ENCODE data around the gene PRDM9.
"Not testable (repeated sequence)": the region's sequence is repeated elsewhere in the genome, so short reads cannot be mapped to it uniquely, and the experiment has no call there.

The PRDM9 gene

DNA sequence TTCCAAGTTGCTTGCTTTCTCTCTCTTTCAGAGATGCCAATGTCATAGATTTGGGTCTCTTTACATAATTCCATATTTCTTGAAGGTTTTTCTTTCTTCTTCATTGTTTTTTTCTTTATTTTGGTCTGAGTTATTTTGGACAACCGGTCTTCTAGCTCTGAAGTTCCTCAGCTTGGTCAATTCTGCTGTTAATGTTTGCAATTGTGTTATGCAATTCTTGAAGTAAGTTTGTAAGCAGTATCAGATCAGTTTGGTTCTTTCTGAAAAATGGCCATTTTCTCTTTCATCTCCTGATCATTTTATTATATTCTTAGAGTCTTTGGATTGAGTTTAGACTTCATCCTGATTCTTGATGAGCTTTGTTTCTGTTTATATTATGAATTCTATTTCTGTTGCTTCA, 16.4 kb upstream of the PRDM9 start:
- no peak overlapping the region for H3K4me3 ChIP-seq (ENCODE audit: low read depth in 1 of 2, low read length in 1 of 2)
- no peaks in the 10 kb centered on the region for H3K36me3 ChIP-seq
- TF ChIP-seq, protein P1, sequence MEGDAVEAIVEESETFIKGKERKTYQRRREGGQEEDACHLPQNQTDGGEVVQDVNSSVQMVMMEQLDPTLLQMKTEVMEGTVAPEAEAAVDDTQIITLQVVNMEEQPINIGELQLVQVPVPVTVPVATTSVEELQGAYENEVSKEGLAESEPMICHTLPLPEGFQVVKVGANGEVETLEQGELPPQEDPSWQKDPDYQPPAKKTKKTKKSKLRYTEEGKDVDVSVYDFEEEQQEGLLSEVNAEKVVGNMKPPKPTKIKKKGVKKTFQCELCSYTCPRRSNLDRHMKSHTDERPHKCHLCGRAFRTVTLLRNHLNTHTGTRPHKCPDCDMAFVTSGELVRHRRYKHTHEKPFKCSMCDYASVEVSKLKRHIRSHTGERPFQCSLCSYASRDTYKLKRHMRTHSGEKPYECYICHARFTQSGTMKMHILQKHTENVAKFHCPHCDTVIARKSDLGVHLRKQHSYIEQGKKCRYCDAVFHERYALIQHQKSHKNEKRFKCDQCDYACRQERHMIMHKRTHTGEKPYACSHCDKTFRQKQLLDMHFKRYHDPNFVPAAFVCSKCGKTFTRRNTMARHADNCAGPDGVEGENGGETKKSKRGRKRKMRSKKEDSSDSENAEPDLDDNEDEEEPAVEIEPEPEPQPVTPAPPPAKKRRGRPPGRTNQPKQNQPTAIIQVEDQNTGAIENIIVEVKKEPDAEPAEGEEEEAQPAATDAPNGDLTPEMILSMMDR (IDR thresholded peaks at IDR 0.05) = no peak
- no peaks in the 10 kb centered on the region for H3K9me3 ChIP-seq
- no peaks in the 10 kb centered on the region for H3K27me3 ChIP-seq
- no peaks in the 10 kb centered on the region for H3K4me1 ChIP-seq (ENCODE audit: control insufficient read depth in 1 of 2, insufficient read depth in 1 of 2, low read depth in 1 of 2, low read length in 1 of 2)
- no peak overlapping the region for H3K27ac ChIP-seq

DNA sequence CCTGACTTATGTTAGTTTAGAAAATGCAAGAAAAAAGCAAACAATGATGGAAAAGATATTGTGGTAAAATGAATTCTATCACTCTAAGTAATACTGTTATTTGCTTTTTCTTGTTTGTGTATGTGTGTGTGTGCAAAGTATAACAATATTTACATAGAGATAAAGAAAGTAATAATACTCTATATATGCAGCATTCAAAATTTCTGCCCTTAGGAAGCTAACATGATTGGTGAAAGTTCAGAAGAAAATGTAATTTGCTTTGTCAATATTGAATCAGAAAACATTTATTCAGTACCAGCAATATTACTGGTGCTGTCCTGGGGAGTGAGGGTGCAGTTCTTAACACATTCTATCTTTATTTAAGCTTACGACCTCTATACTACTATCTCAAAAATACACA, 12.9 kb upstream of the PRDM9 start:
- no peaks in the 10 kb centered on the region for H3K9me3 ChIP-seq
- H3K27me3 ChIP-seq = no peaks in the 10 kb centered on the region
- no peak overlapping the region for H3K27ac ChIP-seq
- no peak overlapping the region for H3K4me3 ChIP-seq (ENCODE audit: low read depth in 1 of 2, low read length in 1 of 2)
- H3K36me3 ChIP-seq = no peaks in the 10 kb centered on the region
- H3K4me1 ChIP-seq (ENCODE audit: control insufficient read depth in 1 of 2, insufficient read depth in 1 of 2, low read depth in 1 of 2, low read length in 1 of 2) = no peaks in the 10 kb centered on the region
- TF ChIP-seq, protein P1 (IDR thresholded peaks at IDR 0.05) = no peak

DNA sequence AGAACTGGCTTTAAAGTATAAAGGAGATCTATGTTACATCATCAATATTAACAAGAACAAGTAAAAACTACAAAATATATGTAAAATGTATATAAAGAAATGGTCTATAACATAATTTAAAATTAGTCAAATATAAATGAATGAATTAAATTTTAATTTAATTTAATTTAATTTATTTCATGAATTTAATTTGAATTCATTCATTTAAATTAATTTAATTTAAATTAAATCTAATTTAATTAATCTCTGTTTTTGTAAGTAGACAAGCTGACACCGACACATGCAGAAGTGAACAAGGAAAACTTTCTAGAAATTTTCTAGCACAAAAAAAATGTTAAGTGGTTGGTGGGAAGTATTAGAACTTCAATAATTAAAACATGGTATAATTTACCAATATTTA, 10.8 kb upstream of the PRDM9 start:
- no peak overlapping the region for H3K4me3 ChIP-seq (ENCODE audit: low read depth in 1 of 2, low read length in 1 of 2)
- H3K9me3 ChIP-seq = no peaks in the 10 kb centered on the region
- H3K27me3 ChIP-seq = no peaks in the 10 kb centered on the region
- TF ChIP-seq, protein P1 (IDR thresholded peaks at IDR 0.05) = no peak
- no peaks in the 10 kb centered on the region for H3K4me1 ChIP-seq (ENCODE audit: control insufficient read depth in 1 of 2, insufficient read depth in 1 of 2, low read depth in 1 of 2, low read length in 1 of 2)
- no peak overlapping the region for H3K27ac ChIP-seq
- H3K36me3 ChIP-seq = no peaks in the 10 kb centered on the region

DNA sequence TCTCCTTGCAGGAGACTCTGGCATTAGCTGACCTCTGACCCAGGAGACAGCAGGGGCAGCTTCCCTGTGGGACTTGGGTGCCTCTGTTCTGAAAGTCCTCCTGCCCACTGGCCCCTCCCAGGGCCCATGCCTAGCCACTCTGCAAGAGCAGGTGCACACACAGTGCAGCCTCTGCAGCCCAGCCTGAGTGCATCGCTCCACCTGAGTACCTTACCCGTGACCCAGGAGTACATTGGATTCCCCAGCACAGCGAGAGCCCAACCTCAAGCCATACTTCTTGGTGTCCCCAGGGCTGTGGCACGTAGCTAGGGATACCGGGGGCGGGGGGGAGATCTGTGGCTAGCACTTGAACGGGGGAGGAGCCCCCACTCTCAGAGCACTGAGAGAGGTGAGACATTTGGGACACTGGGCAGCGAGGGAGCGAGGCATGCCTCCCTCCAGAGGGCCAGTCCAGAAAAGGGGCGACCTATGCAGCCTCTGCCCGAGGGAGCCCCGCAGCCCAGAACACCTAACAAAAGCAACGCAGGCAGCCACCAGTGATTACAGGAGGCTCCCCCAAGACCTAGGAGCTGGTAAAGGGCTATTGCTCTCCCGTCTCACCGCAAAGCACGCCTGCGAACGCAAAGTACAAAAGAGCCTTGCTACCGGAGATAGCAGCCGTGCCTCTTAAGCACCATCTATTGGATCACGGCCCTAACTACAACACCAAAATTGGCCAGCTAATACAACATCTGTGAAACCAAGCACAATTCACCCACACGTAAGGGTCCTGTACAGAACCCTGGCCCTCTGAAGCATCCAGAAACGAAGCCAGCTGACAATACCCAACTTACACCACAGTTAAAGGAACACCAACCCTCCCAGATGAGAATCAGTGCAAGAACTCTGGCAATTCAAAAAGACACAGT, 826 bp upstream of the PRDM9 start:
- TF ChIP-seq, protein P1 (IDR thresholded peaks at IDR 0.05) = no peak
- Histone ChIP-seq H3K36me3 (no peaks in the 10 kb centered on the region), H3K27ac (no peak overlapping the region), H3K27me3 (no peaks in the 10 kb centered on the region), H3K9me3 (no peaks in the 10 kb centered on the region), H3K4me1 (ENCODE audit: control insufficient read depth in 1 of 2, insufficient read depth in 1 of 2, low read depth in 1 of 2, low read length in 1 of 2) (no peaks in the 10 kb centered on the region), H3K4me3 (ENCODE audit: low read depth in 1 of 2, low read length in 1 of 2) (no peak overlapping the region)

DNA sequence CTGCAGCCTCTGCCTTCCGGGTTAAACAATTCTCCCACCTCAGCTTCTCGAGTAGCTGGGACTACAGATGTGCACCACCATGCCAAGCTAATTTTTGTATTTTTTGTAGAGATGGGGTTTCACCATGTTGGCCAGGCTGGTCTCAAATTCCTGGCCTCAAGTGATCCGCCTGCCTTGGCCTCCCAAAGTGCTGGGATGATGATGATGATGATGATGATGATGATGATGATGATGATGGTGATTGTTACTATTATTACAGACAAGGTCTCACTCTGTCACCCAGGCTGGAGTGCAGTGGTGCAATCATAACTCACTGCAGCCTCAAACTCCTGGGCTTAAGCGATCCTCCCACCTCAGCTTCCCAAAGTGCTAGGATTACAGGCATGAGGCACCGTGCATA, 3.0 kb downstream of the PRDM9 start:
- H3K9me3 ChIP-seq; H3K36me3 ChIP-seq; H3K4me1 ChIP-seq (ENCODE audit: control insufficient read depth in 1 of 2, insufficient read depth in 1 of 2, low read depth in 1 of 2, low read length in 1 of 2); H3K4me3 ChIP-seq (ENCODE audit: low read depth in 1 of 2, low read length in 1 of 2); H3K27ac ChIP-seq; H3K27me3 ChIP-seq: not testable (repeated sequence)

DNA sequence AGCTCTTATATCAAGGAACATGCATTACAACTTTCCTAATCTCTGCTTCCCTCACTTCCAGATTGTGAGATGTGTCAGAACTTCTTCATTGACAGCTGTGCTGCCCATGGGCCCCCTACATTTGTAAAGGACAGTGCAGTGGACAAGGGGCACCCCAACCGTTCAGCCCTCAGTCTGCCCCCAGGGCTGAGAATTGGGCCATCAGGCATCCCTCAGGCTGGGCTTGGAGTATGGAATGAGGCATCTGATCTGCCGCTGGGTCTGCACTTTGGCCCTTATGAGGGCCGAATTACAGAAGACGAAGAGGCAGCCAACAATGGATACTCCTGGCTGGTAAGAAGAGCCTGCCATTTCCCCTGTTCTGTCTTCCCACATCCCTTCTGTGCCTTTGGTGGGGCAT, 15.1 kb downstream of the PRDM9 start:
- H3K27ac ChIP-seq = no peak overlapping the region
- H3K4me3 ChIP-seq (ENCODE audit: low read depth in 1 of 2, low read length in 1 of 2) = no peak overlapping the region
- H3K36me3 ChIP-seq = no peaks in the 10 kb centered on the region
- H3K9me3 ChIP-seq = no peaks in the 10 kb centered on the region
- H3K4me1 ChIP-seq (ENCODE audit: control insufficient read depth in 1 of 2, insufficient read depth in 1 of 2, low read depth in 1 of 2, low read length in 1 of 2) = no peaks in the 10 kb centered on the region
- TF ChIP-seq, protein P1 (IDR thresholded peaks at IDR 0.05) = no peak
- no peaks in the 10 kb centered on the region for H3K27me3 ChIP-seq
